IPS-11a (cell line): ENCODE data around the gene NUP88.

Source experiments
- H3K4me3 ChIP-seq: one replicate; pipeline ENCODE4 v1.5.1; 2013; ENCODE audit warnings: low read depth, low read length, control low read depth

The NUP88 gene

GRCh38 chr17:5419959-5420653, 644 bp upstream of the NUP88 start, which contains the start of gene RPAIN:
RPAIN (plus strand) TSS chr17:5420182; CDS start chr17:5420211, 29 bp downstream.
- H3K4me3 ChIP-seq: peak within 1 kb of the TSS; percentile 80

- H3K4me3 ChIP-seq: peak overlapping the region; percentile 80
Measured at GRCh38 chr17:5418858-5419355, 555 bp downstream of the NUP88 start.

- H3K4me3 ChIP-seq: no peak overlapping the region
Measured at GRCh38 chr17:5416901-5417300, 2.6 kb downstream of the NUP88 start.

- no peak overlapping the region for H3K4me3 ChIP-seq
Measured at GRCh38 chr17:5413682-5414081, 5.8 kb downstream of the NUP88 start.

- H3K4me3 ChIP-seq: no peak overlapping the region
Measured at GRCh38 chr17:5410594-5411272, 8.7 kb downstream of the NUP88 start.

- H3K4me3 ChIP-seq: no peak overlapping the region
Measured at GRCh38 chr17:5408186-5408585, 11.3 kb downstream of the NUP88 start.

- H3K4me3 ChIP-seq: no peak overlapping the region
Measured at GRCh38 chr17:5405400-5405799, 14.1 kb downstream of the NUP88 start.

GRCh38 chr17:5399767-5400166, 19.7 kb downstream of the NUP88 start:
- H3K4me3 ChIP-seq: no peak overlapping the region

GRCh38 chr17:5396612-5397011, 22.9 kb downstream of the NUP88 start:
- no peak overlapping the region for H3K4me3 ChIP-seq

GRCh38 chr17:5391678-5392077, 27.8 kb downstream of the NUP88 start:
- no peak overlapping the region for H3K4me3 ChIP-seq

GRCh38 chr17:5381542-5381941, 37.9 kb downstream of the NUP88 start:
- no peak overlapping the region for H3K4me3 ChIP-seq

GRCh38 chr17:5380491-5381135, 38.8 kb downstream of the NUP88 start:
- H3K4me3 ChIP-seq: no peak overlapping the region

- H3K4me3 ChIP-seq: no peak overlapping the region
Measured at GRCh38 chr17:5379351-5380107, 39.9 kb downstream of the NUP88 start.

GRCh38 chr17:5378566-5379207, 40.8 kb downstream of the NUP88 start:
- no peak overlapping the region for H3K4me3 ChIP-seq

- H3K4me3 ChIP-seq: no peak overlapping the region
Measured at GRCh38 chr17:5373112-5373511, 46.4 kb downstream of the NUP88 start.

- no peak overlapping the region for H3K4me3 ChIP-seq
Measured at GRCh38 chr17:5370411-5370810, 49.1 kb downstream of the NUP88 start.

- no peak overlapping the region for H3K4me3 ChIP-seq
Measured at GRCh38 chr17:5365831-5366230, 53.6 kb downstream of the NUP88 start.

GRCh38 chr17:5364696-5365095, 54.8 kb downstream of the NUP88 start:
- H3K4me3 ChIP-seq: no peak overlapping the region

GRCh38 chr17:5364156-5364555, 55.3 kb downstream of the NUP88 start:
- no peak overlapping the region for H3K4me3 ChIP-seq

- no peak overlapping the region for H3K4me3 ChIP-seq
Measured at GRCh38 chr17:5362162-5362811, 57.2 kb downstream of the NUP88 start.
